ENCODE results near the gene CSAG1.
"Not testable (repeated sequence)": the region's sequence is repeated elsewhere in the genome, so short reads cannot be mapped to it uniquely, and the experiment has no call there.

DNA sequence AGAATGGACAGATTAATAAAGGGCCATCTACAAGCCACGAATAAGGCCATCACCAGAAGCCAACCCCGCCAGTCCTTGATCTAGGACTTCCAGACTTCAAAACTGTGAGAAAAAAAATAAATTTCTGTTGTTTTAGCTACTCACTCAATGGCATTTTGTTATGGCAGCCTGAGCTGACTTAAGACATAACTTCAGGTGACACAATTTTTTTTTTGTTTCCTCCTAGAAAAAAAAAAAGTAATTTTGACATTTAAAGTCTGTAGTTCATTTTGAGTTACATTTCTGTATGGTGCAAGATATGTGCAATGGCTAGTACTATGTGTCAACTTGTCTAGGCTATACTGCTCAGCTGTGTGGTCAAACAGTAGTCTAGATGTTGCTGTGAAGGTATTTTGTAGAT lies 25.4 kb upstream of the CSAG1 start, which contains the start of gene CSAG3:
- TF ChIP-seq, protein P1, sequence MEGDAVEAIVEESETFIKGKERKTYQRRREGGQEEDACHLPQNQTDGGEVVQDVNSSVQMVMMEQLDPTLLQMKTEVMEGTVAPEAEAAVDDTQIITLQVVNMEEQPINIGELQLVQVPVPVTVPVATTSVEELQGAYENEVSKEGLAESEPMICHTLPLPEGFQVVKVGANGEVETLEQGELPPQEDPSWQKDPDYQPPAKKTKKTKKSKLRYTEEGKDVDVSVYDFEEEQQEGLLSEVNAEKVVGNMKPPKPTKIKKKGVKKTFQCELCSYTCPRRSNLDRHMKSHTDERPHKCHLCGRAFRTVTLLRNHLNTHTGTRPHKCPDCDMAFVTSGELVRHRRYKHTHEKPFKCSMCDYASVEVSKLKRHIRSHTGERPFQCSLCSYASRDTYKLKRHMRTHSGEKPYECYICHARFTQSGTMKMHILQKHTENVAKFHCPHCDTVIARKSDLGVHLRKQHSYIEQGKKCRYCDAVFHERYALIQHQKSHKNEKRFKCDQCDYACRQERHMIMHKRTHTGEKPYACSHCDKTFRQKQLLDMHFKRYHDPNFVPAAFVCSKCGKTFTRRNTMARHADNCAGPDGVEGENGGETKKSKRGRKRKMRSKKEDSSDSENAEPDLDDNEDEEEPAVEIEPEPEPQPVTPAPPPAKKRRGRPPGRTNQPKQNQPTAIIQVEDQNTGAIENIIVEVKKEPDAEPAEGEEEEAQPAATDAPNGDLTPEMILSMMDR (IDR thresholded peaks at IDR 0.05; ENCODE audit: poor library complexity), result not testable (repeated sequence)
- not testable (repeated sequence) for TF ChIP-seq EZH2 (IDR thresholded peaks at IDR 0.05; ENCODE audit: borderline replicate concordance); EZH2phosphoT487 (IDR thresholded peaks at IDR 0.05; ENCODE audit: low read depth, severe bottlenecking, unreplicated experiment)
